GM18867 (cell line): ENCODE data around the gene TCP10L.

Experiments used
- ATAC-seq: cut with Tn5 transposase; IDR thresholded peaks from one replicate; pipeline ENCODE4 v1.9.1; 2021; ENCODE audit warnings: mild to moderate bottlenecking, moderate library complexity; ENCODE audit not compliant: unreplicated experiment

TCP10L gene

DNA sequence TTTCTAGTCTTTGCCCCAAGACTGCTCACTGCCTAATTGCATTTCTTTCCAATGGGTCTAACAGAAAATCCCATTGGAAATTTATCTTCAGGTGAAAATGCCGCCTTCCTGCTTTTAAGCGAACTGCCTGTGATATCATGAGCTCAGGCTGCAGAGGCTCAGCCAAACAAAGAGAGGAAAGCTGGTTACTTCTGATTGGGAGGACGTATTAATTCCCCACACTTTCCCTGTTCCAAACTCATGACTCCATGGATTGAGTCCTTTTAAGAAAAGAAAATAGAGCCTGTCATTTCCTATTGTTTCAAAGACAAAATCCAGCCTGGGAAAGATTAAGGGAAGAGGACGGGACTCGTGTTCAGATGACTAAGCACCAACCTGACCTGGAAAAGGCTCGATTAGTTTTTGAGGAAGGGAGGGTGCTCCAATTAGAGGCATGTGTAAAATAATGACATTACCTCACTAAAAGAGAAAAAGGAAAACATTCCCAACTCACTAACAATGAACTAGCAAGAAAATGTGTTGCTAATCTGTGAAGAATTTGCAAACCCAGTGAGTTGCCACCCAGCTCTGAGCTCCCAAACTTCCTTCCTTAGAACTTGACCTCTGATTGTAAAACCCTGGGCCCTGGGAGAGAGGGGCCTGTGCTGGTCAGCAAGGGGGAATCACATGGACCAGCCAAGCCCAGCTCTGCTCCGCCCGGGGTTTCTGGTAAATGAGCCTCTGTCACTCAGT, 61.2 kb downstream of the TCP10L start:
- ATAC-seq: no peak
